VCaP (cell line): ENCODE results near the gene ITPR2.

Experiments used
- H3K27ac ChIP-seq: fragments of 450-650 bp; 2 replicates; pipeline ENCODE4 v1.5.1; 2017
- CTCF ChIP-seq: fragments of 450-650 bp; conservative IDR thresholded peaks from 2 replicates; pipeline ENCODE4 v1.5.1; 2017; ENCODE audit warnings: mild to moderate bottlenecking, moderate library complexity

ITPR2 gene

DNA sequence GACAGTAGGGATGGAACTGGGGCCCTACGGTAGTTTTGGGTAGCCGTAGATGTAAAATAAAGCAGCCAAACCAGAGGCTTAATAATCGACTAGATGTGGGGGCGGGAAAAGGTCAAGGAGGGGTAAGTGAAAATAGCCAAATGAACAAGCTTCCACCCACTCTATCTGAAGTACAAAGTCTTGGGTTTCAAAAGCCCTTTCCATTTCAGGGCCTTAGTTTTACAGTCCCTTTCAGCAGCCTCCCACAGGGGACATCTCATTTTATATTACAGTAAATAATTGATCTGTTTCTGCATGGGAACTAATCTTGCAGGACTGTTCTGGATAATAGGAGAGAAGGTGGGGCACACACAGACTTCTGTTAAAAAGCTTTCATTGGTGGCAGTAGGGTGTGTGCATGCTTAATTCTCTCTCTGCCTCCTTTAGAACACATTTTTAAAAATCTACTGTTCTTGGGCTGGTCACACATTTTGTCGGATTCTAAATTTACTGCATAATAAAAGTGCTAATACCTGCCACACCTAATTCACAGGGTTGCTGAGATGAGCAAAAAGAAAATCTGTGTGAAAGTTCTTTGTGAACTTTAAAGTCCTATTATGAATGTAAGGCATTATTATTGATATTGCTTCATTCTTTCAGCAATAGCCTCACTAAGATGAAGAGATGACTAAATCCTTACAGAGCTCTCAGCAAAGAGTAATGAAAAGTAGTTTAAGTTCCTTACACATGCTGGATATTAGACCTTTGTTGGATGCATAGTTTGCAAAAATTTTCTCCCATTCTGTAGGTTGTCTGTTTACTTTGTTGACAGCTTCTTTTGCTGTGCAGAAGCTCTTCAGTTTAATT, 104.6 kb downstream of the ITPR2 start:
- no peak for TF ChIP-seq CTCF
- H3K27ac ChIP-seq, result no peak overlapping the region

DNA sequence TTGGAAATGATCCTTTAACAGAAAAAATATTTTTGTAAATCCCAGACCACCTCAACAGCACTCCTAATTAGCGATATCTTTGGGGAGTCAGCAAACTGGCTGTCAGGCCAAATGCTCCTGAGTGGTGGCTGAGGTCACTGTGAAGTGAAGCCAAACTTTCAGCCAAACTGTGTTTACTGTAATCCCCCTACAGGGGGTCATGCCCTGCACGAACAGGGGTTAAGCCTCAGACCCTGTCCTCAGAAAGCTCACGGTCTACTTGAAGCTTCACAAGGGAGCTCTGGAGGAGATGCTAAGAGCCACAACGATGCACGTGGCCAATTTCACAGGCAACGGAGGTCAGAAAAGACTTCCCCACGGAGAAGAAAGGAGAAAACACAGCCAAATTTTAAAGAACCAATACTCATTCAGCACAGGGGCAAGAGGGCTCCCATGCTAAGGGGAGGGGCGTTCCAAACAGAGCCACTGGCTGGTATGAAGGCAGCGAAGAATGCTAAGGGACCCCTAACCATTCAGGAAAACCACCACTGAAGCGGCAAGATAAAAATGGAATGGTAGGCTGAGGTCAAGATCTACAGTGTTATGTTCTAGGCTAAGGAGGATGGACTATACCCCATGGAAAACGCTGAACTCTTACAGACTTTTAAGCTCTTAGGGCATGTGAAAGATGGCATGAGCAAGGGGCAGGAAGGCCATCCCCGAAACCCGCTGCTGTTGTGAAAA, 105.4 kb downstream of the ITPR2 start:
- no peak overlapping the region for H3K27ac ChIP-seq
- TF ChIP-seq CTCF, result no peak

DNA sequence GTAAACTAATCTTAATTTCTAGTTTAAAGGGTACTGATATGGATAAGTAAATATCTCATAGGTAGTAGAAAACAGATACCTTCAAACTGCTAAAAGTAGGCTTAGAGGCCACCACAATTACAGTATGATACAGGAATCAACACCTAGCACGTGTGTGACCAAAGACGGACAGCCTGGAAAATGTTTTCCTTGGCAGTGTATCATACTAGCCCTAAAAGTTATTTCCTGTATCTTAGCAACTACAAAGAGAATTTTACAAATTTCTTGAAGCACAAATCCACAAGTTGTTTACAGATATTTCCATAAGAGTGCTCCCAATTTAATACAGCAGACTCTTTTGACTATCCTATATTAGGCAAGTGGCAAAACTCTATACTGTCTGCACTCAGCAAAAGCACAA, 106.0 kb downstream of the ITPR2 start:
- no peak overlapping the region for H3K27ac ChIP-seq
- TF ChIP-seq CTCF, result no peak

DNA sequence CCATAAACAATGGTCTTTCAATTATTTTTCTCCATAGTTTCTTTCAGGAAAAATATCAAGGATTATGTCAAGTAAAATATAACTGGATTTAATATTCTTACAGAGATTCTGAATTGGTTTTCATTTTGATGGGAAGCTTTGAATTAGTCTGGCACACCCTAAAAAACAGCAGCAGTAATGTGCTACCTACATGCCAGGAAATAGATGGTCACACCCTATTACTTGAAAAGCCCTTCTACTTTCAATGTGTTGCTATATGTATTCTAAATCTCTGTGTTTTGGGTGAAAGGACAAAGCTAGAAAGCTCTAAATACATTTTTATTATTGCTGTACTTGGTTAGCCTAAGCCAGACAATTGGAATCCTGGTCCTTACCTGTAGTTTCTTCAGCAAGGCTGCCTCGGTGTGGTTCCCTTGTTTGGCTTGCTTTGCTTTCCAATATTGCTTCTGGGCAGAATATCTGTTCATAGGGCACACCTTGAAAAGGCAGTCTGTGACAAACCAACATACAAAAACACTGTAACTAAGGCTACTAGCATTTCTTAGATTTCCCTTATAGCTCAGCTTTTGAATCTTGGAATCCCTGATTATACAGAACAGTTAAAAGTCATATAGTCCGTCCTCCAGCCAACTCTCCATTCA, 107.6 kb downstream of the ITPR2 start:
- H3K27ac ChIP-seq, result no peak overlapping the region
- no peak for TF ChIP-seq CTCF

DNA sequence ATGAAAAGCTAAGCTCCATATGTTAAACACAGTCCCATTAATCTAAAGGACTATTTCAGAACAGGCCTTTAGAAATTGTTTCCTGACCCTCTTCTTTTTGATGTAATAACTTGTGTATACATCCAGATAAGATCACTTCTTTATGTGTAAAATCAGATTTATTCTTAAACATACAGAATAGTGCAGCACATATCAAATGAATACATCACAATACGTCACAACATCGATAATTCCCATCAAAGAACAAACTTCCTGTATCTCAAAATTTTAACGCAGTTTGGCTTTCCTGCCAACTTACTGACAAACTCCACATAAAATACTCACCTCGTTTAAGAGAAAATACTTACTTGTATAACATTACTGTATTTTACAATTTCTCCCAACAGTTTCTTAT, 108.7 kb downstream of the ITPR2 start:
- peak overlapping the region; percentile 54 for H3K27ac ChIP-seq
- no peak for TF ChIP-seq CTCF

- peak overlapping the region; percentile 54 for H3K27ac ChIP-seq
- no peak for TF ChIP-seq CTCF
These were observed 109.3 kb downstream of the ITPR2 start for GRCh38 chr12:26723379-26724308.
